Prostate gland (tissue), 2 donors: Measurements from ENCODE around the gene CMPK1. TPM values are rescaled to one million over a fixed set of nuclear protein-coding genes. Genes with fewer than 3 reads are reported as not detected.

ENCODE experiments used
- DNase-seq: peaks from one replicate; pipeline ENCODE4 v3.0.0-alpha.2; 2019; ENCODE audit warnings: low spot score
- H3K27ac ChIP-seq, 2 donors: fragments of 200-600 bp; sonication (generic); 2 replicates each; pipeline ENCODE4 v1.5.1; 2017 to 2019
- H3K27me3 ChIP-seq: fragments of 200-600 bp; sonication (generic); replicated peaks from 2 replicates; pipeline ENCODE4 v1.5.1; 2019; ENCODE audit not compliant: insufficient read depth
- H3K36me3 ChIP-seq, 2 donors: fragments of 200-600 bp; sonication (generic); 1 replicate in 1 of 2; 2 replicates in 1 of 2; pipeline versions ENCODE4 v1.5.1 to v1.8.1; 2017 to 2019
- H3K4me1 ChIP-seq: fragments of 200-600 bp; sonication (generic); replicated peaks from 2 replicates; pipeline ENCODE4 v1.5.1; 2019
- H3K4me3 ChIP-seq, 2 donors: fragments of 200-600 bp; sonication (generic); 2 replicates each; pipeline ENCODE4 v1.5.1; 2017 to 2019
- H3K9me3 ChIP-seq: fragments of 200-600 bp; sonication (generic); 2 replicates; pipeline ENCODE4 v1.5.1; 2017
- POLR2A ChIP-seq: fragments of 450-650 bp; IDR thresholded peaks from one replicate; pipeline ENCODE4 v1.6.1; 2016; ENCODE audit warnings: antibody characterized with exemption, mild to moderate bottlenecking
- POLR2AphosphoS5 ChIP-seq: sonication (generic); formaldehyde crosslinking; IDR thresholded peaks from one replicate; pipeline ENCODE4 v1.6.1; 2017; ENCODE audit warnings: antibody characterized with exemption
- WGBS: methylation state at CpG from one replicate; pipeline ENCODE4 v1.1.5; 2018; 5-methylcytosine and 5-hydroxymethylcytosine counted together
- intact Hi-C: fragments of 100-400 bp; cut with DNase I; formaldehyde crosslinking; loops from one replicate; pipeline ENCODE4 v1.14.2; 2022
- total RNA-seq, 2 donors: library from RNA; depleted of rRNA; stranded (reverse); fragments of >200 nt; gene quantifications; one replicate each; pipeline ENCODE4 v1.1.0, GENCODE V29; 2016
- TF ChIP-seq, protein P1 (sequence below), 4 experiments: fragments of 200-600 bp in 2 of 4; fragments of 450-650 bp in 2 of 4; sonication (generic) in 2 of 4; IDR thresholded peaks; 1 replicate in 3 of 4; 2 replicates in 1 of 4; pipeline ENCODE4 v1.5.1; 2016 to 2019; ENCODE audit warnings: antibody characterized with exemption in 4 of 4, mild to moderate bottlenecking in 2 of 4, moderate library complexity in 2 of 4

CMPK1 gene
- total RNA-seq, 2 donors from 2014 or later: 54.9 to 152 TPM

DNA sequence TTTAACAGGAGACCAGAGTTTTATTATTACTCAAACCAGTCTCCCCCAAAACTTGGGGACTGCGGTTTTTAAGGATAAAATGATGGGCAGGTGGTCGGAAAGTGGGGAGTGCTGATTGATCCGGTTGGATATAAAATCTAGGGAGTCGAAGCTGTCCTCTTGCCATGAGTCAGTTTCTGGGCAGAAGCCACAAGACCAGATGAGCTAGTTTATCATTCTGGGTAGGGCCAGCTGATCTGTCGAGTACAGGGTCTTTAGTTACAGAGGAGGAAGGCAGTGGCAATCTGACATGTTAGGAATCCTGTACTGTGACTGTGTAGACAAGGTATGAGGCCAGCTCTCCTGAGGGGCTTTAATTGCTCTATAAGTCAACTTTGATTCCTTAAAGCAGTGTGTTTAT lies 59.6 kb downstream of the CMPK1 start:
- 48% methylated on average over 5 of the region's 5 CpGs for WGBS
- H3K36me3 ChIP-seq: no peaks in the 10 kb centered on the region
- intact Hi-C loops: no loop called here
- H3K27ac ChIP-seq: no peak overlapping the region
- no peak for DNase-seq
- TF ChIP-seq, protein P1, sequence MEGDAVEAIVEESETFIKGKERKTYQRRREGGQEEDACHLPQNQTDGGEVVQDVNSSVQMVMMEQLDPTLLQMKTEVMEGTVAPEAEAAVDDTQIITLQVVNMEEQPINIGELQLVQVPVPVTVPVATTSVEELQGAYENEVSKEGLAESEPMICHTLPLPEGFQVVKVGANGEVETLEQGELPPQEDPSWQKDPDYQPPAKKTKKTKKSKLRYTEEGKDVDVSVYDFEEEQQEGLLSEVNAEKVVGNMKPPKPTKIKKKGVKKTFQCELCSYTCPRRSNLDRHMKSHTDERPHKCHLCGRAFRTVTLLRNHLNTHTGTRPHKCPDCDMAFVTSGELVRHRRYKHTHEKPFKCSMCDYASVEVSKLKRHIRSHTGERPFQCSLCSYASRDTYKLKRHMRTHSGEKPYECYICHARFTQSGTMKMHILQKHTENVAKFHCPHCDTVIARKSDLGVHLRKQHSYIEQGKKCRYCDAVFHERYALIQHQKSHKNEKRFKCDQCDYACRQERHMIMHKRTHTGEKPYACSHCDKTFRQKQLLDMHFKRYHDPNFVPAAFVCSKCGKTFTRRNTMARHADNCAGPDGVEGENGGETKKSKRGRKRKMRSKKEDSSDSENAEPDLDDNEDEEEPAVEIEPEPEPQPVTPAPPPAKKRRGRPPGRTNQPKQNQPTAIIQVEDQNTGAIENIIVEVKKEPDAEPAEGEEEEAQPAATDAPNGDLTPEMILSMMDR (IDR thresholded peaks at IDR 0.05): no peak
- no peak overlapping the region for H3K4me3 ChIP-seq
- no peaks in the 10 kb centered on the region for H3K27me3 ChIP-seq
- H3K9me3 ChIP-seq: no peaks in the 10 kb centered on the region
- peaks cover 4% of the 10 kb centered on the region for H3K4me1 ChIP-seq

DNA sequence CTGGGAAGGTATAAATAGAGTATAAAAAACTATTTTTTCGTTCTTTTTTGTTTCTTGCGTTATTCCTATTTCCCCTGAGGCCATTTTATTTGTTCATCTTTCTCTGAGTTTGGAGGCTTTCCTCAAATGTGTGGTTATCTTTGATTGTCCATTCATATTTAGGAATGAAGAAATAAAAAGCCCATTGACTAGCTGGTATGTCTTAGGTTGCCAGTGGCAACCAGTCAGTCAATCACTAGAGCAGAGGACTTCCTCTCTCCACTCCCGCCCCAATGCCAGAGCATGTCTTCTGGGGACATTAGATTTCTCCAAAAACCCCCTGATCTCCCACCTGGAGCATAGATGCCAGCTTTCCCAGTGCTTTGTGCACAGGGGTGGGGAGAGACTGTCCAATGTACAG lies 61.8 kb downstream of the CMPK1 start:
- intact Hi-C loops: no loop called here
- Histone ChIP-seq H3K9me3 (no peaks in the 10 kb centered on the region), H3K4me3 (no peak overlapping the region), H3K36me3 (no peaks in the 10 kb centered on the region), H3K4me1 (no peaks in the 10 kb centered on the region), H3K27me3 (no peaks in the 10 kb centered on the region), H3K27ac (no peak overlapping the region)
- WGBS: 71% methylated on average over 3 of the region's 3 CpGs
- DNase-seq: no peak
- TF ChIP-seq, protein P1 (IDR thresholded peaks at IDR 0.05): no peak
- no peak for TF ChIP-seq POLR2AphosphoS5
- no peak for TF ChIP-seq POLR2A

DNA sequence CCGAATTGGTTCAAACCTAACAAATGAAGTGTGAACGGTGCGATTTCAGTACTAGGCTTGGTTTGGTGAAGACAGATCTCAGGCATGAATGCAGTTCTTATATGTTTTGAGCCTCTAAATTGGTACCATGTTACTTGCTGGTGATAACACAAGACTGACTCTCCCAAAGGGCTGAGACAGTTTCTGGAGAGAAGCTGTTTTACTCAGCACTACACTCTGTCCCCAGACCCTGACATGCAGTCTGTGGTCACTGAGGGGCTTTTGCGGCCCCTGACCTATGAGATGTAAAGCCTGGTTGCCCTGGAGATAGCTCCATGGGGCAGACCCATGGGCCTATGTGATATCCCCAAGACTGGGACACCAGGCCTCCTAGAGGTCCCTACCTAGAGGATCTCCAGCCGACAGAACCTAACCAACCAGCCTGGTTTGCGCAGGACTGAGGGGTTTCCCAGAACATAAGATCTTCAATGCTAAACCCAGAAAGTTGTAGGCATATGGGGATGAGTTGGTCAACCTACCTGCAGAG lies 63.1 kb downstream of the CMPK1 start:
- no peaks in the 10 kb centered on the region for H3K9me3 ChIP-seq
- intact Hi-C loops: no loop called here
- no peak overlapping the region for H3K27ac ChIP-seq
- no peaks in the 10 kb centered on the region for H3K27me3 ChIP-seq
- no peak for DNase-seq
- H3K4me1 ChIP-seq: no peaks in the 10 kb centered on the region
- TF ChIP-seq POLR2A: no peak
- no peak for TF ChIP-seq POLR2AphosphoS5
- TF ChIP-seq, protein P1 (IDR thresholded peaks at IDR 0.05): no peak
- H3K4me3 ChIP-seq: no peak overlapping the region
- no peaks in the 10 kb centered on the region for H3K36me3 ChIP-seq
- WGBS: 94% methylated on average over 6 of the region's 6 CpGs

DNA sequence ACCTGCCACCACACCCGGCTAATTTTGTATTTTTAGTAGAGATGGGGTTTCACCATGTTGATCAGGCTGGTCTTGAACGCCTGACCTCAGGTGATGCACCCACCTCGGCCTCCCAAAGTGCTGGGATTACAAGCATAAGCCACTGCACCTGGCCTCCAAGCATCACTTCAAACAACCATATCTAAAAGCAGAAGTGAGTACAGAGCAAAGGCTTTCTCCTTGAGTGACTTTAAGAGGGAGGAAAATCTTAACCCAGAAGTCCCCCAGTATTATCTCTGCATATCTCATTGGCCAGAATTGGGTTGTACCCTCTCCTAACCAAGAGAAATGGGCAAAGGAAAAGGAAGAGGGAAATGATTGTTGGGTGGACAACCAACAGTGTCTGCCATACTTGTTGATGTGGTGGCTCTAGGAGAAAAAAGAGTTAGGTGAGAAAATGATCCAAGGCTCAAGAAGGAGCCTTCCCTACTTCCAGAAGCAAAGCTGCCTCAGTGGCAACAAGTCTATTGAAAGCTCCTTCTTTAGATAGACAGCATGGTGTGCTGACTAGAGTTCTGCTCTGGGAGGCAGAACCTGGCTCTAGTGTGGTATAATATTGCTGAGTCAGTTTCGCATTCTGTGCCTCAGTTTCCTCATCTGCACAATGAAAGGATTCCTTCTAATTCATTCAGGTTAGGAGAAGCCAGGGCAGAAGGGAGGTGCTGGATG lies 65.7 kb downstream of the CMPK1 start:
- no peaks in the 10 kb centered on the region for H3K36me3 ChIP-seq
- no peak overlapping the region for H3K27ac ChIP-seq
- no peaks in the 10 kb centered on the region for H3K27me3 ChIP-seq
- DNase-seq: no peak
- no peak for TF ChIP-seq POLR2A
- TF ChIP-seq, protein P1 (IDR thresholded peaks at IDR 0.05): no peak
- TF ChIP-seq POLR2AphosphoS5: no peak
- H3K4me1 ChIP-seq: no peaks in the 10 kb centered on the region
- H3K4me3 ChIP-seq: no peak overlapping the region
- no peaks in the 10 kb centered on the region for H3K9me3 ChIP-seq
- intact Hi-C loops: no loop called here
- WGBS: 88% methylated on average over 4 of the region's 4 CpGs

DNA sequence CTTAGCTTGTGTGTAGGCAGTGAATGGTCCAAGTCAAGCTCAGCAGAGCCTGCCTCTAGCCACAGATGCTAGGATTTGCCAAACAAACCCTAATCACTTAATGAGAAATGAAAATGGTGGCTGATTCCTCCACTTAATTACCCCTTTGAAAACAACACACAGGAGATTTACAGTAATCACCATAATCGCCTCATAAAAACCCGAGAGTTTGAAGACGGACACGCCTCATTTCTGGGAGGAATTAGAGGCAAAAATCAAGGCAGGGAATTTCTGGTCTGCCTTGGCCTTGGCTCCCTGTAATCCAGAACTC lies 66.2 kb downstream of the CMPK1 start:
- intact Hi-C loops: no loop called here
- Histone ChIP-seq H3K4me1 (no peaks in the 10 kb centered on the region), H3K4me3 (no peak overlapping the region), H3K27ac (no peak overlapping the region), H3K36me3 (no peaks in the 10 kb centered on the region), H3K9me3 (no peaks in the 10 kb centered on the region), H3K27me3 (no peaks in the 10 kb centered on the region)
- WGBS: 65% methylated on average over 4 of the region's 4 CpGs
- DNase-seq: no peak
- TF ChIP-seq POLR2AphosphoS5 (no peak), POLR2A (no peak)
- TF ChIP-seq, protein P1 (IDR thresholded peaks at IDR 0.05): no peak
